GM12891 (cell line): ENCODE measurements around the gene CPLANE2.

Experiments used
- DNase-seq: peaks from one replicate; pipeline ENCODE4 v3.0.0; 2011; ENCODE audit warnings: low spot score; ENCODE audit not compliant: insufficient read length
- FAIRE-seq: peaks from 2 replicates; lab custom pipeline; 2011; peaks lifted over from hg19 to GRCh38; lab: Jason Lieb, UNC
- PAX5 ChIP-seq: IDR thresholded peaks from 2 replicates; pipeline ENCODE4 v1.6.1; 2011; ENCODE audit warnings: low read length, moderate library complexity, mild to moderate bottlenecking; ENCODE audit not compliant: insufficient read depth, severe bottlenecking
- POLR2A ChIP-seq: IDR thresholded peaks from 2 replicates; pipeline ENCODE4 v1.6.1; 2011; ENCODE audit warnings: low read depth, low read length, control low read depth
- POLR2AphosphoS5 ChIP-seq: IDR thresholded peaks from 2 replicates; pipeline ENCODE4 v1.6.1; 2011; ENCODE audit warnings: low read depth, low read length, control low read depth
- POU2F2 ChIP-seq: IDR thresholded peaks from 2 replicates; pipeline ENCODE4 v1.6.1; 2011; ENCODE audit warnings: low read depth, mild to moderate bottlenecking, control low read depth, low read length, moderate library complexity
- SPI1 ChIP-seq: IDR thresholded peaks from 2 replicates; pipeline ENCODE4 v1.6.1; 2011; ENCODE audit warnings: low read depth, low read length, control low read depth
- TAF1 ChIP-seq: IDR thresholded peaks from 2 replicates; pipeline ENCODE4 v1.6.1; 2011; ENCODE audit warnings: low read depth, low read length, control low read depth

Gene CPLANE2

DNA sequence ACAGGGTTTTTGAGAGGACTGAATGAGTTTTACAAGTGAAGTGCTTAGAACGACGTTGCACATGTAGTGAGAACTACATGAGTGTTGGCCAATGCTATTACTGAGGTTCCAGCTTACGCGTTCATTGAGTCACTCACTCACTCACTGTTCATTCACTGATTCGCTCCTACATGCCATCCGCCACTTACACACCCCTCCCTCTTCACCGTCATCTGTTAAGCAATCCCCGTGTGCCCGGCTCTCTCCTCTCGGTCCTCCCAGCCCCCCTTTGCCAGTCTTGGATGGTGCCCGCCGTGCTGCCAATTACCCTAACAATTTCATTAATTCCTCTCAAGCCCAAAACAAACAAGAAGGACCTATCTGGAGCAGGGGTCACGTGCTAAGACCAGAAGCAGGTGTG is 53.8 kb downstream of the CPLANE2 start:
- DNase-seq (no peak), FAIRE-seq (no peak)
- no peak for TF ChIP-seq TAF1
- no peak for TF ChIP-seq SPI1
- no peak for TF ChIP-seq PAX5
- TF ChIP-seq POLR2A, result no peak
- no peak for TF ChIP-seq POLR2AphosphoS5
- no peak for TF ChIP-seq POU2F2

- DNase-seq, result no peak
Observed at GRCh38 chr1:16181887-16182719, 54.9 kb downstream of the CPLANE2 start.

More at GRCh38 chr1:16181887-16182719, 54.9 kb downstream of the CPLANE2 start:
- FAIRE-seq, result no peak
- no peak for TF ChIP-seq POLR2A
- TF ChIP-seq POLR2AphosphoS5, result no peak
- TF ChIP-seq TAF1, result no peak
